HL-60/S4 treated with retinoic acid at 250 ng/mL for 4 days and 3 days (cell line): Measurements from ENCODE around the gene ZIC1.

Experiments
- in situ Hi-C: fragments of 300-500 bp; cut with MboI; formaldehyde crosslinking; loops from 2 replicates; pipeline ENCODE4 v1.7.0; 2022; ENCODE audit warnings: low sequenced_read_pairs

ZIC1 gene

DNA sequence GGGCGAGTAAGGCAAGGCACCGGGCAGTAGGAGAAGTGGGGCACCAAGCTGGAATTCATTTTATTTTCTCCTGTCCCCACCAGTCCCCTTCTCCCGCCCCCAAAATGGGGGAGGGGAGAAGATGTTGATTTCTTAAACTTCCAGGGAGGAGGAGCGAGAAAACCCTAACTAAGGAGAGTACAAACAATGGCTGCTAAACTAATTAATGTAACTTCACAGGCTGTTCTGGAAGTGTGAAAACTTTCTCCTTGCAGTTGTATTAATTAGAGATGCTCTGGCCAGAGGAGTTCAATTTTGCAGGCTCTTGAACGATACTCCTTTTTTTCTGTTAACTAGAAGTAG is 14.3 kb upstream of the ZIC1 start:
- in situ Hi-C loops, result no loop called here

DNA sequence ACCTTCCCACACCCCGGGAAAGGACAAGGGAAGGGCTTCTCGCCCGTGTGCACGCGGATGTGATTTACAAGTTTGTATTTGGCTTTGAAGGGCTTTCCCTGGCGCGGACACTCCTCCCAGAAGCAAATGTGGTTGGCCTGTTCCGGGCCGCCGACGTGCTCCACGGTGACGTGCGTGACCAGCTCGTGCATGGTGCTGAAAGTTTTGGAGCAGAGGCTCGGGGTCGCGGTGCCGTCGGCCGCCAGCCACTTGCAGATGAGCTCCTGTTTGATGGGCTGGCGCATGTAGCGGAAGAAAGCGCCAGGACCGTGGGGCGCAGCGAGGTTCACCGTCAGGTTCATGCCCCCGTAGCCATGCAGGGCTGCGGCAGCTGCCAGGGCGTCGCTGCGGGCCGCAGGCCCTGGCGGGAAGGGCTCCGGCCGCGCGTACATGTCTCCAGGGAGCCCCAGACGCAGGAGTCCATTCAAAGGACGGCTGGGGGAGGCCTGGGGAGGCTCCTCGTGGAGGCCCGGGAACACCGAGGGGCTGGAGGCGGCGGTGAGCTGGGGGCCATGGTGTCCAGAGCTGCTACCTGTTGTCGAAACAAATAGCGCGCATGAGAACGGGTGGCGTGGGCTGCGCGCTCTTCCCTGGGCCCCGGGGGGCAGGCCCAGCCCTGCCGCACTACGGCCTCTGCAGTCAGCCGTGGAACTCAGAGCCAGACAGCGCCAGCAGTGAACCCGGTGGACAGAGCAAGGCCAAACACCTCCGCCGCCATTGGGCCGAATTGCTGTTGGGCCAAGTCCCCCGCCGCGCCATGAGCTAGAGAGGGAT is 13.1 kb upstream of the ZIC1 start:
- in situ Hi-C loops, result no loop called here

DNA sequence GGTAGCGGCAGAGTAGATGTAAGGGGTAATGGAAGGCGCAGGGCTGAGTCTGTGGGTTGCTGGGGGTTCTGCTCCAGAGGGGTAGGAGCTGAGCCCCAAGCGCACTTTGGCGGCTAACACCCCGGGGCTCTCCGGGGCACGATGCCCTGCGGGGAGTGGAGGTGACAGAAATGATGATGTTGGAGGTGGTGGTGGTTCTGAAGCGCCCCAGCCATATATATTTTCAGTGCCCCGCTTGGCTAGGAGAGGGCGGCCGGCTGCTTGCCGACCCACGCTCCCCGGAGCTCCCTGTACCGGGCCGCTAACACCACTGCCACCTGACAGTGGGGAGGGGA is 12.5 kb upstream of the ZIC1 start:
- in situ Hi-C loops, result no loop called here

DNA sequence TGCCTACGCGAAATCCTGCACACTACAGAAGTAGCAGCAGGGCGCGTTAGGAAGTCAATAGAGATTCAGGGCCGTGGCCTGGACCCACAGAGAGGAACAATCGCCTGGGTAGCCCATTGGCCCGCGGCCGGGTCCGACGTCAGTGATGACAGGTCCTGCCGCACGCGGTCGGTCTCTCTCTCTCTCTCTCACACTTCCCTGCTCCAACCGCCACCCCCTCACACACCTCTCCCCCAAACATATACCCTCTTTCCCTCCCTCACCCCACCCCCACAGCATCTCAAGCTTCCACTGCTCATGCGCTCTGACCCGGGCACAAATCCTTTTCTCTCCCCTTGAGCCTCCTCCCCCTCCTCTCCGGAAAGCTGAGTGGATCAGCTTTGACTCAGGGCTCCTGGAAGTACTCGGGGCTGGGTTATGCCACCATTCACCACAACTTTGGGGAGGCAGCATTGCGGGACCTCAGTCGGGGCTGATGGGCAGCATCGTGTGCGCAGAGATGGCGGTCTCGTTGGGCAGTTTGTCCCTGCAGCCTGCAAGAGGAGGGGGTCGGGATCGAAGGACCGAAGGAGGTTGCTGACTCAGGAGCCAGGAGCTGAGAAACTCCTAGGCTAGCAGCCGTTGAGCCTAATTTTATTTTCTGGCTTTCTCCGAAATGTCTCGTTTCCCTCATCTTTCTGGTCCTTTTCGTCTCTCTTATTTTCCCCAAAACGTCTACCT is 11.8 kb upstream of the ZIC1 start:
- in situ Hi-C loops, result no loop called here

DNA sequence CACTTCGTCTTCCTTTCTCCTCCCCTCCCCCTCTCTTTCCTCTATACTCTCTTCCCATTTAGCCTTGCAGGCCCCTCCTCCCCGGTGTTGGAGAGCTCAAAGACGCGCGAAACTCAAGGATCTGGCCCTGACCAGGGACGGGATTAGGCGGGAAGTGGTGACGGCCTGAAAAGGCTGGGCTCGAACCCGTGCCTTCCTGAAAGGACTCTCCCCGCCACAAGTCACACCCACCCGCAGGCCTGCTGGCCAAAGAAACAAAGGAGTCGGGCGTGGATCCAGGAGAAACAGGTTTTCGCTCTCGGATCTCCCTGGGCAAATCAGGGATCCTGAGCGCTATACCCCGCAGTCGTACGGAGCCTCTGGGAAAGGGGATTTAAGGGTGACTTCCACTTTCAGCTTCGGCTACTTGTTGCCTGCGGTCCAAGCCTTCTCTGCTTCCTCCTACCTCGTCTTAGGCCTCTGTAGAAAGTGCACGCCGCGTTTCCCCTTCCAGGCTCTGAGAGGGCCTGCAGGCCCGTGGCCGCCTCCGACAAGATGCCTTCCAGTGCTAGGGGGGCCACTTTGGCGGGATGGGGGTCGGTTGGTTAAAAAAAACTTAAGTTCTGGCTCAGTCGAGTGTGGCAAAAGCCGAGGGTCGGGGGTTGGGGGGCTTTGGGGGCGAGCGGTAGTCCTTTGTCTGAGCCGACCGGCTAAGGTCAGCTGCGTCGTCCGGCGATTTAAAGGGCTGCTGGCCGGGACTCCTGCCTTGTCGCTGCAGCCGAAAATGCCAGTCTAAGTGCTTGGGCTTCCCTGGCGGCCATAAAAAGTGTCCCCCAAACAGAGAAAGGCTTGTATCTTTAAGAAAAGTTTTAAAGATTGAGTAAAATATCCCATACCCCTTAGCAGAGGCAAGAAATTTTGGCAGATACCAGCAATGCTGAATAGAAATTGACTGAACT is 11.0 kb upstream of the ZIC1 start:
- in situ Hi-C loops, result no loop called here

DNA sequence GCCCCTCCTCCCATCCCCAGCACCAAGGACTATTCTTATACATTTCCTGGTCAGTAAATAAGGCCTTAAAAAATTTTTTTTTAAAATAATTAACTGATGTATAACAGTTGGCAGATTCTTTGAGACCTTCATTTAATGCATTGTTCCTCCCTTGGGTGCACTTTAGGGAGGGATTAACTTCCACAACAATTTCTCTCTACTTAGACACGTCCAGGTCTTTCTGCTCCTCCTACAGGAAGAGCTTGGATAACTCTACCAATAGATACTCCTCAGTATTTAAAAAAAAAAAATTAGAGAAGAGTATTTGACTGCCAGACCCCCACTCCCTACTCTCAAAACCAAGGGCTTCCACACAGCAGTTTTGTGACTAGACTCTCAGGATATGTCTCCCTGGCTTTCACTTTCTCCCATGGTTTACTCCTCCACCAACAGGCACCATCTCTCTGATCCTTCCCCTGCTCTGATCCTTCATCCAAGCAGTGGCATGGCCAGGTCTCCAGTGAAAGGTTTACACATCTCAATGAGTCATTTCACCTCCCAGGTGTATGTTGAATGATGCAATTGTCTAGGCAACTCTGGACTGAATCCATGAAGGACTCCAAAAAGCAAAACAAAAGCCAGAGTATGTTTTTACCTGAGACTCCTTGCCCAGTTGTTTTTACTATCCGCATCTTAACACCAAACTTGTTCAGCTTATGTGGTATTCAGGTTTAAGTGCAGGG is 10.2 kb upstream of the ZIC1 start:
- in situ Hi-C loops, result no loop called here

GRCh38 chr3:147400111-147400510 is 9.1 kb upstream of the ZIC1 start:
- in situ Hi-C loops, result no loop called here

DNA sequence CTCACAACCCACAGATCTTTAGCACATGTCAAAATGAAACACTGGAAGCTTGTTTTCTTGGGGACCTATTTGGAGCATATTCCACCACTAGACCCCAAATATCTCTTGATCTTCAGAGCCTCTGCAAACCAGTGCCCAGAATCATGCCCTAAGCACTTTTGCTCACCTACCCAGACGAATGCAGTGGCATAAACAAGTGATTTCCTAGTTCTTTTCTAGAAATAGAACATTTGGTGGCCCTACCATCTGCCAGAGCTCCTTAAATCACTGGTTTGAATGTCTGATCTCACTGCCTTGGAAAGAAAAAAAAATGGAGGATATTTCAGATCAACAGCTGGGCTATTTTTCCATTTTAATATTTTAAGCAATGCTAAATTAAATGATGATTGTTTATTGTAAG is 8.2 kb upstream of the ZIC1 start:
- in situ Hi-C loops, result no loop called here

- in situ Hi-C loops, result no loop called here
Measured at GRCh38 chr3:147401421-147401820, 7.7 kb upstream of the ZIC1 start.

- in situ Hi-C loops, result no loop called here
Measured at GRCh38 chr3:147402159-147402558, 7.0 kb upstream of the ZIC1 start.

DNA sequence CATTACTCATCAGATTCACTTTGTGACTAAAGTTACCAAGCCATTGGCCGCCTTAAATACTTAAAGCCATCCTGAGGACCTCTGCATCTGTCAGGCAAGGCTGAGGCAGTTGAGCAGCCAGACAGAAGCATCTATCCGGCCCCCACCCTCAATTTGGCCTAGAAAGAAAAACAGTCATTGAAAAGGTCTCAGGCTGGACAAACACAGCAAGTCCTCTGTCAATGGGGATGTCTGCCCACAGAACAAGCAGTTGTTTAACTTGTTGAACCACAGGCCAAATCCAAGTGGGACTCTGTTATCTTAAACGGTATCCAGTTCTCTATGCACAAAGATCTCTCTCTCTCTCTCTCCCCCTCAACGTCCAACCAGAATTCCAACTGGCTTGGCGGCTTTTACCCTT is 5.7 kb upstream of the ZIC1 start:
- in situ Hi-C loops, result no loop called here

DNA sequence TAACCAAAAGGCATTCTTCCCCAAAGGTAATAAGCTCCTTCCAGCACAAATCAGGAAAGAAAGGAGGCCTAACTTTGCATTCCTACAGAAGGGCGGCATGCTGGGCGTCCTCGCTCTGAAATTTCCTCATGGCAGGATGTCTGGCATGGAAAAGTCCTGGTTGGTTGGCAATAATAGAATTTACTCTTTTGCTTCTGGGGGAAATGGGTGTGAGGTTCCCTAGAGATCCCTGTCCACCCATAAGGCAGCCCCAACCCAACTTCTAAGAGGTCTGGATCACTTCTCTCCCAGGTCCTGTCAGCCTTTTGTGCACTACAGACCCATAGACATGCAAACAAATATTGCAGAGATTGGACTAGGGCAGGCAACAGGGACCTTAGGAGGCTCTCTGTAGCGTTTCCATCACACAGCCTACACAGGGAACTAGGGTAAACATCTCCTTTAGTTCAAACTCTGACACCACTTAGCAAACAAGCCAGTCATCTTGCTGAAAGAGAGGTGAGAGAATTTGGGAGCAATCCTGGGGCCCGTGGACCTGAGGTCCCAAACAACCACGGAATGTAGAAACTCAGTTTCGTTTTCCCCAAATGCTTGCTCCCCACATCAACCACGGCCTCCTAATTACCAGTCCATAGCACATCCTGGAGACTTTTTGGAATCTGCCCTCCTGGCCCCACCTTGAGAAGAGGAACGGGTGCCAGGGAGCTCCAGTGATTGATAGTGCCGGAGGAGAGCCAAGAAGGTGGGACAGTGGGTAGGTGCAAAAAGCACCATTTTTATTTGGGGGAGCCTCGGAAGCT is 5.0 kb upstream of the ZIC1 start:
- in situ Hi-C loops, result no loop called here

- in situ Hi-C loops, result no loop called here
Measured at GRCh38 chr3:147404800-147405230, 4.3 kb upstream of the ZIC1 start.

DNA sequence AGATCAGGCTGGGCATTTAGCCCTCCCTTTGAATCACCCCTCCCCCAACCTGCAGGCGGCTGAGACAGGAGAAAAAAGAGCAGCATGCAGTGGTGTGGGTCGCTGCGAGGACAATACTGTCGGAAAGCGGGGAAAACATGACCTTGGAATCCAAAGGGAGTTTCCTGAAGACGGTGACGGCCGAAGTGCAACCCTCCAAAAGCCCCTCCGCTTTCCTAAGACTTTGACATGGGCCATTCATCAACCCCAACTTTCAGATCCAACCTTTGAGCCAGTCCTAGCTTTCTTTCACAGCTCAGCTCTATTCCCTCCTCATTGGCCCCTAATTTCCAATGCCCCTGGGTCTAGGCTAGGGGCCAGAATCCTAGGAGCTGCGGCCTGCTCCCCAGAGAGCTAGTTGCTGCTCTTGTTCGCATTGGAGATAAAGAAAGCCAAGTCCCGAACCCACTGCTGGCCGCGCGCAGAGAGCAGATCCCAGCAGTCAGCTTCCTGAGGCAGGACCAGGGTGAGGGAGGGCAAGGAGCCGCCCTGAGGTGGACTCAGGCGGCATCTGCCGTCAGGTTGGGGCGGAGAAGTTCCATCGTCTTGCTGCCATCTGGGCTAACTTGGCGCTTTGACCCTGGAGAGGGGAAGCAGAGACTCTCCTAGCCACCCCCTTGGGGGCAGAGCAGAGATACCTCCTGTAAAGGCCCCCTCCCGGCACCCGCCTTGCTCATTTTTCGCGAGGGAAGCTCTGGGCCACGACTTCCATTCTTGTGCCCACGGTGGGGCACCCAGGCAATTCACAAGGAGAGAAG is 3.7 kb upstream of the ZIC1 start:
- in situ Hi-C loops, result no loop called here

DNA sequence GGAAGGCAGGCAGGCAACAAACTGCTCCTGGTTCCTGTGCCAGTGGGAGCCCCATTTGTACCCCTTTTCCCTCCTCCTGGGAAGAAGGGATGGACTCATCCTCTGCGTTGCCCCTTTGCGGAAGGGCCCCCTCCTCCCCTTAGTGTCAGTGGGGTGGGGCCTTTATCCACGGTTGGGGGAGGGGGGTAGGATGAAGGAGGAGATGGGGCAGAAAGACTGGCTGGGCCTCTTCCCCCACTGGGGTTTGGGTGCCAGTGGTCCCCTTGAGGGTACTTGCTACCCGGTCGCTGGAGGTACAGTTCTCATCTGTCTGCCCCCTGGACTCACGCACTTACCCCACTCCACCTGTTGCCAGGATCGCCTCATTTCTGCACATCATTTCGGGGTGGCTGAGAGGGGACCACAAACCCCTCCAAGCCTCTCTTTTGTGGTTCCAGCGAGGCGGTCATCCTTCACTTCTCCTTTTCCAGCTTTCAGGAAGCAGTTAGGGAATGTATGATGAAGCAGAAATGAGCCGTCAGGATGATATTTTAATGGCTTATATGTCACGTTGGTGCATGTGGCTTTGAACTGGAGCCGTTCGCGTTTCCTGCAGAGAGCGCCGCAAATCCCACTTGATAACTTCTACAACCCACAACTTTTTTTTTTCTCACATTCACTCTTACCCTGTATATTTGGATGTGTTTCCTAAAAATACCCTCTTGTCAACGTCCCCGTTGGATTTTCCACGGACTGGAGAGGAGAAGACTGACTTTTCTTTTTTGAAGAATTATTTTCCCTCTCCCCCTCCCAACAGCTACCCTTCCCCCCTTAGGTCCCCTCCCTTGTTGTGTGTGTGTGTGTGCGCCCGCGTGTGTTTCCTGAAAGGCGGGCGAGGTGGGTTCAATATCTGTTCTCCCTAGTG is 2.9 kb upstream of the ZIC1 start, which contains the start of gene ZIC4:
Gene ZIC4, minus strand, starts transcription at position 516 of the 904 bp plus-strand sequence. CDS start 3,746 bp downstream, outside the sequence.
- in situ Hi-C loops, result no loop called here

DNA sequence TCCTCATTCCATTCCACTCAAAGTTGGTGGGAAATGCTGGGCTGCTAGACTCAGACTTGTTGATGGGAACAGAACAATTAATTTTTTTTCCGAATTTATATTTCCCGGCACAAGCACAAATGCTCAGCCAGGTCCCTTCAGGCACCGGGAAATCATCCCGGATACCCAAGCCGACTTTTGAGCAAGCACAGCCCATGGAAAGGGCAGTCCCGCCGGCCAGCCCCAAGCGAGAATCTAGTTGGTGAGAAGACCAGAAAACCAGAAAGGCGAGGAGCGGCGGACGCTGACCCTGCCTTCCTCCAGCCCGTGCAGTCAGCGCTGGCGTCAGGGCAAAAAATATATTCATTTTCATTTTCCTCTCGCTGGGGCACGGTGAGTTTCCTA is 2.1 kb upstream of the ZIC1 start:
- in situ Hi-C loops, result no loop called here

GRCh38 chr3:147407498-147408187 is 1.5 kb upstream of the ZIC1 start:
- in situ Hi-C loops, result no loop called here
